ENCODE measurements around the gene NAT9.

NAT9 gene

DNA sequence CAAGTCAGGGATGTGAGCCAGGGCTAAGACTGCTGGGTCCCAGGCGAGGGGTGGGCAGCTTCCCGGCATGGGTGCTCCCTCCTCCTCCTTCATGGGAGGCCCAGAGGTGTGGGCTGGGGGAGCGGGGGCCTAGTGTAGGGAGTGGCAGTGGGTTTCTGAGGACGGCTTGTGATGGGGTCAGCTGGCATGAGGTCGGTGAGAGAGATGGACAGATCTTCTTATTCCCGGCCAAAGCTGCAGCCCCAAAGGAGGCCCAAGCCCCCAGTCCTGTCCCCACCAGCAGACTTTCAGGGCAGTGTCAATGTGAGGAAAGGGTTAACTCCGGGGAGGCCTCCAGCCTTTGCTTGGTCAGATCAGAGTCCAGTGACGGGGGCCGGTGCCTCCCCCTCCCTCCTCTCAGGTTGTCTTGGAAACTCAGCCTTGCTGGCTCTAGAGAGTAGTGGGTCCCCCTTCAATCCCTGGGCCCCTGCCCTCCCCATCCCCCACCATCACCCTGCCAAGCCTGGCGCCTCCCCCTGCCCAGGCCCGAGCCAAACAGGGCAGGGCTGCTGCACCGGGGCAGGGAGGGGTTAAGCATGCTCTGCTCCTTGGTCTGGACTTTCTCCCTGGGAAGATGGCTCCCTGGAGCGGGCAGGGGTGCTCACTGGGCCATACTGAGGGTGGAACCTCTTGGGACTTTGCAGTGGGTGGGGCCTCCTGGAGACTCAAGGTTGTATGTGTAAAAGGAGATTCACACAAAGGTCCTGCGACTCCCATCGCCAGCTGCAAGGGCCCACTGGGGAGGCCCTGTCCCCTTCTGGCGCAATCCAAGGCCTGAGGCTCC, 12.4 kb downstream of the NAT9 start (continued):
- no peak for TF ChIP-seq ZNF768 (tag by site-specific recombination; IDR thresholded peaks at IDR 0.05)

DNA sequence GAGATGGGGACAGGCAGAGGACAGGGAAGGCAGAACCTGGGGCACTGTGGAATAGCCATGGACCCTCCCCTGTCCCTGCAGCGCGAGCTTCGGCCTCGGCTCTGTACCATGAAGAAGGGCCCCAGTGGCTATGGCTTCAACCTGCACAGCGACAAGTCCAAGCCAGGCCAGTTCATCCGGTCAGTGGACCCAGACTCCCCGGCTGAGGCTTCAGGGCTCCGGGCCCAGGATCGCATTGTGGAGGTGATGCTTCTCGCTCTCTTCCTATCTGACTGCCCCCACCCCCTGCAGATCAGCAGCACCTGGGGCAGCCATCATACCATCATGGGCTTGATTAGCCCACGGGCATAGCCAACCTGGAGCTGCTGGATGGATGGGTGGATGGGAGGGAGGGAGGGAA, 14.2 kb downstream of the NAT9 start:
- peaks cover 3 to 5% of the 10 kb centered on the region in 2 experiments; a peak in 2 of 3 replicates for H3K36me3 ChIP-seq (ENCODE audit: control insufficient read depth in 2 of 2, insufficient read depth in 1 of 2, low read length in 2 of 2)
- CTCF ChIA-PET: interaction anchor here (0.5 to 5.4 kb wide), 4 partner anchors 17 to 170 kb away, joined by 3 to 38 read pairs (median 6); partner anchors contain the start of gene CD300LD
- H3K4me1 ChIP-seq (ENCODE audit: control insufficient read depth, insufficient read depth, low read length): peaks cover 14% of the 10 kb centered on the region
- no peaks in the 10 kb centered on the region for H3K9me3 ChIP-seq (ENCODE audit: control insufficient read depth, insufficient read depth, low read depth, low read length)
- no peak overlapping the region for H3K27ac ChIP-seq (ENCODE audit: extremely low read depth, low read depth, low read length)
- TF ChIP-seq, protein P1, sequence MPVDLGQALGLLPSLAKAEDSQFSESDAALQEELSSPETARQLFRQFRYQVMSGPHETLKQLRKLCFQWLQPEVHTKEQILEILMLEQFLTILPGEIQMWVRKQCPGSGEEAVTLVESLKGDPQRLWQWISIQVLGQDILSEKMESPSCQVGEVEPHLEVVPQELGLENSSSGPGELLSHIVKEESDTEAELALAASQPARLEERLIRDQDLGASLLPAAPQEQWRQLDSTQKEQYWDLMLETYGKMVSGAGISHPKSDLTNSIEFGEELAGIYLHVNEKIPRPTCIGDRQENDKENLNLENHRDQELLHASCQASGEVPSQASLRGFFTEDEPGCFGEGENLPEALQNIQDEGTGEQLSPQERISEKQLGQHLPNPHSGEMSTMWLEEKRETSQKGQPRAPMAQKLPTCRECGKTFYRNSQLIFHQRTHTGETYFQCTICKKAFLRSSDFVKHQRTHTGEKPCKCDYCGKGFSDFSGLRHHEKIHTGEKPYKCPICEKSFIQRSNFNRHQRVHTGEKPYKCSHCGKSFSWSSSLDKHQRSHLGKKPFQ (tag by site-specific recombination; IDR thresholded peaks at IDR 0.05): no peak
- TF ChIP-seq, protein P2, sequence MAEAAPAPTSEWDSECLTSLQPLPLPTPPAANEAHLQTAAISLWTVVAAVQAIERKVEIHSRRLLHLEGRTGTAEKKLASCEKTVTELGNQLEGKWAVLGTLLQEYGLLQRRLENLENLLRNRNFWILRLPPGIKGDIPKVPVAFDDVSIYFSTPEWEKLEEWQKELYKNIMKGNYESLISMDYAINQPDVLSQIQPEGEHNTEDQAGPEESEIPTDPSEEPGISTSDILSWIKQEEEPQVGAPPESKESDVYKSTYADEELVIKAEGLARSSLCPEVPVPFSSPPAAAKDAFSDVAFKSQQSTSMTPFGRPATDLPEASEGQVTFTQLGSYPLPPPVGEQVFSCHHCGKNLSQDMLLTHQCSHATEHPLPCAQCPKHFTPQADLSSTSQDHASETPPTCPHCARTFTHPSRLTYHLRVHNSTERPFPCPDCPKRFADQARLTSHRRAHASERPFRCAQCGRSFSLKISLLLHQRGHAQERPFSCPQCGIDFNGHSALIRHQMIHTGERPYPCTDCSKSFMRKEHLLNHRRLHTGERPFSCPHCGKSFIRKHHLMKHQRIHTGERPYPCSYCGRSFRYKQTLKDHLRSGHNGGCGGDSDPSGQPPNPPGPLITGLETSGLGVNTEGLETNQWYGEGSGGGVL (tag by site-specific recombination; IDR thresholded peaks at IDR 0.05): no peak
- TF ChIP-seq ZNF248 (tag by site-specific recombination; IDR thresholded peaks at IDR 0.05): no peak
- no peak for TF ChIP-seq ZBTB17 (tag by site-specific recombination; IDR thresholded peaks at IDR 0.05)
- no peak for TF ChIP-seq BCL11B (tag by site-specific recombination; IDR thresholded peaks at IDR 0.05; ENCODE audit: low read depth)
- TF ChIP-seq ZNF596 (tag by site-specific recombination; IDR thresholded peaks at IDR 0.05): no peak
- TF ChIP-seq ZNF48 (tag by site-specific recombination; IDR thresholded peaks at IDR 0.05): no peak
- TF ChIP-seq, protein P3, sequence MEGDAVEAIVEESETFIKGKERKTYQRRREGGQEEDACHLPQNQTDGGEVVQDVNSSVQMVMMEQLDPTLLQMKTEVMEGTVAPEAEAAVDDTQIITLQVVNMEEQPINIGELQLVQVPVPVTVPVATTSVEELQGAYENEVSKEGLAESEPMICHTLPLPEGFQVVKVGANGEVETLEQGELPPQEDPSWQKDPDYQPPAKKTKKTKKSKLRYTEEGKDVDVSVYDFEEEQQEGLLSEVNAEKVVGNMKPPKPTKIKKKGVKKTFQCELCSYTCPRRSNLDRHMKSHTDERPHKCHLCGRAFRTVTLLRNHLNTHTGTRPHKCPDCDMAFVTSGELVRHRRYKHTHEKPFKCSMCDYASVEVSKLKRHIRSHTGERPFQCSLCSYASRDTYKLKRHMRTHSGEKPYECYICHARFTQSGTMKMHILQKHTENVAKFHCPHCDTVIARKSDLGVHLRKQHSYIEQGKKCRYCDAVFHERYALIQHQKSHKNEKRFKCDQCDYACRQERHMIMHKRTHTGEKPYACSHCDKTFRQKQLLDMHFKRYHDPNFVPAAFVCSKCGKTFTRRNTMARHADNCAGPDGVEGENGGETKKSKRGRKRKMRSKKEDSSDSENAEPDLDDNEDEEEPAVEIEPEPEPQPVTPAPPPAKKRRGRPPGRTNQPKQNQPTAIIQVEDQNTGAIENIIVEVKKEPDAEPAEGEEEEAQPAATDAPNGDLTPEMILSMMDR (tag by site-specific recombination; IDR thresholded peaks at IDR 0.05): no peak
- TF ChIP-seq ZNF629 (tag by site-specific recombination; IDR thresholded peaks at IDR 0.05): no peak
- POLR2A ChIA-PET: interaction anchor here (1.9 kb wide), 1 partner anchor 12 kb away, joined by 8 read pairs; no protein-coding TSS in a partner anchor
- no peak overlapping the region for H3K4me3 ChIP-seq (ENCODE audit: low read depth, low read length)

DNA sequence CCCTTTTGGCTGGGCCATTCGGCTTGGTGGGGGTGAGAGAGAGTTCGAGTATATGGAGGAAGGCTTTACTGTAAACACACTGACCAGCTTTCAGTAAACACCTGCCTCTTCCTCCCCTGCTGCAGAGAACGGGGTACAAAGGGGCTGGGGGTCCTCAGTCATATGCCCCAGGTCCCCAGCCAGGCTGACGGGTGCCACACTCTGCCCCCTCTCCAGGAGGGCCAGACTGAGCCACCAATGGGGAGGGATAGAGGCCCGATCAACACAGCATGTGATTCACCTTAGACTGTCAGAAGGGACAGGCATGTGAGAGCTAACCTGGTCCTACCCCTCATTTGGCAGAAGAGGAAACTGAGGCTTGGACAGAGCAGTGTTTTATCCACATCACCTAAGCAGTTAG, 14.7 kb downstream of the NAT9 start:
- no peak overlapping the region for H3K4me3 ChIP-seq (ENCODE audit: low read depth, low read length)
- H3K36me3 ChIP-seq (ENCODE audit: control insufficient read depth in 2 of 2, insufficient read depth in 1 of 2, low read length in 2 of 2): peaks cover 3% of the 10 kb centered on the region in 2 experiments; a peak in 2 of 3 replicates
- no peak overlapping the region for H3K27ac ChIP-seq (ENCODE audit: extremely low read depth, low read depth, low read length)
- no peaks in the 10 kb centered on the region for H3K9me3 ChIP-seq (ENCODE audit: control insufficient read depth, insufficient read depth, low read depth, low read length)
- TF ChIP-seq, protein P4, sequence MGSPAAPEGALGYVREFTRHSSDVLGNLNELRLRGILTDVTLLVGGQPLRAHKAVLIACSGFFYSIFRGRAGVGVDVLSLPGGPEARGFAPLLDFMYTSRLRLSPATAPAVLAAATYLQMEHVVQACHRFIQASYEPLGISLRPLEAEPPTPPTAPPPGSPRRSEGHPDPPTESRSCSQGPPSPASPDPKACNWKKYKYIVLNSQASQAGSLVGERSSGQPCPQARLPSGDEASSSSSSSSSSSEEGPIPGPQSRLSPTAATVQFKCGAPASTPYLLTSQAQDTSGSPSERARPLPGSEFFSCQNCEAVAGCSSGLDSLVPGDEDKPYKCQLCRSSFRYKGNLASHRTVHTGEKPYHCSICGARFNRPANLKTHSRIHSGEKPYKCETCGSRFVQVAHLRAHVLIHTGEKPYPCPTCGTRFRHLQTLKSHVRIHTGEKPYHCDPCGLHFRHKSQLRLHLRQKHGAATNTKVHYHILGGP (tag by site-specific recombination; IDR thresholded peaks at IDR 0.05): no peak
- TF ChIP-seq ZNF146 (tag by site-specific recombination; IDR thresholded peaks at IDR 0.05) (no peak), EGR2 (tag by site-specific recombination; IDR thresholded peaks at IDR 0.05; ENCODE audit: low read depth) (no peak), ZNF792 (tag by site-specific recombination; IDR thresholded peaks at IDR 0.05) (no peak), ZFP3 (tag by site-specific recombination; IDR thresholded peaks at IDR 0.05; ENCODE audit: low read depth) (no peak), SCRT1 (tag by site-specific recombination; IDR thresholded peaks at IDR 0.05; ENCODE audit: borderline replicate concordance) (no peak), SP7 (tag by site-specific recombination; IDR thresholded peaks at IDR 0.05) (no peak)
- ChIA-PET POLR2A (no interaction called here), CTCF (interaction anchor here (0.5 to 5.4 kb wide), 3 partner anchors 16 to 170 kb away, joined by 3 to 38 read pairs (median 5); partner anchors contain the start of gene CD300LD)
- peaks cover 14% of the 10 kb centered on the region for H3K4me1 ChIP-seq (ENCODE audit: control insufficient read depth, insufficient read depth, low read length)
